Activated T-cell treated with anti-CD3 and anti-CD28 coated beads, Interleukin-2, amount 50 U/mL, for 48 hours (primary cell): ENCODE results near the gene STXBP3.
"Not testable (repeated sequence)": the region's sequence is repeated elsewhere in the genome, so short reads cannot be mapped to it uniquely, and the experiment has no call there.

Source experiments
- DNase-seq, 2 experiments: peaks; one replicate each; pipeline ENCODE4 v3.0.0-alpha.2; 2020

The STXBP3 gene

GRCh38 chr1:108732398-108732797 is 14.1 kb upstream of the STXBP3 start:
- no peak for DNase-seq

GRCh38 chr1:108734171-108734865 is 12.2 kb upstream of the STXBP3 start:
- no peak for DNase-seq

GRCh38 chr1:108742253-108742652 is 4.2 kb upstream of the STXBP3 start:
- no peak for DNase-seq

GRCh38 chr1:108745980-108746381 is 493 bp upstream of the STXBP3 start:
- DNase-seq: no peak

GRCh38 chr1:108747171-108747850 is 837 bp downstream of the STXBP3 start:
- peak; percentile 35 to 56 for DNase-seq

GRCh38 chr1:108747898-108748297 is 1.4 kb downstream of the STXBP3 start:
- no peak for DNase-seq

GRCh38 chr1:108749081-108749480 is 2.6 kb downstream of the STXBP3 start:
- no peak for DNase-seq

GRCh38 chr1:108750476-108751181 is 4.2 kb downstream of the STXBP3 start:
- DNase-seq: no peak

GRCh38 chr1:108753363-108753762 is 6.9 kb downstream of the STXBP3 start:
- DNase-seq: no peak

- DNase-seq: no peak
Measured at GRCh38 chr1:108758796-108759195, 12.3 kb downstream of the STXBP3 start.

GRCh38 chr1:108767115-108767514 is 20.6 kb downstream of the STXBP3 start:
- no peak for DNase-seq

- no peak for DNase-seq
Measured at GRCh38 chr1:108767708-108768107, 21.2 kb downstream of the STXBP3 start.

- DNase-seq: no peak
Measured at GRCh38 chr1:108777839-108778238, 31.4 kb downstream of the STXBP3 start.

- no peak for DNase-seq
Measured at GRCh38 chr1:108779455-108779854, 33.0 kb downstream of the STXBP3 start.

- no peak for DNase-seq
Measured at GRCh38 chr1:108780937-108781574, 34.6 kb downstream of the STXBP3 start.

- DNase-seq: not testable (repeated sequence)
Measured at GRCh38 chr1:108781575-108781944, 35.1 kb downstream of the STXBP3 start.

- no peak for DNase-seq
Measured at GRCh38 chr1:108785264-108785663, 38.8 kb downstream of the STXBP3 start.

- no peak for DNase-seq
Measured at GRCh38 chr1:108785880-108786279, 39.4 kb downstream of the STXBP3 start.

GRCh38 chr1:108791790-108792189 is 45.3 kb downstream of the STXBP3 start:
- DNase-seq: no peak

GRCh38 chr1:108792420-108792819 is 45.9 kb downstream of the STXBP3 start:
- DNase-seq: no peak

GRCh38 chr1:108799001-108799400 is 52.5 kb downstream of the STXBP3 start:
- no peak for DNase-seq

GRCh38 chr1:108801101-108801500 is 54.6 kb downstream of the STXBP3 start:
- DNase-seq: no peak

GRCh38 chr1:108803548-108803947 is 57.1 kb downstream of the STXBP3 start:
- no peak for DNase-seq

GRCh38 chr1:108808438-108808837 is 62.0 kb downstream of the STXBP3 start:
- DNase-seq: no peak
